HG02885 (cell line): ENCODE measurements around the gene SEPTIN1.

Source experiments
- ATAC-seq: cut with Tn5 transposase; IDR thresholded peaks from one replicate; pipeline ENCODE4 v1.9.1; 2021; ENCODE audit warnings: mild to moderate bottlenecking; ENCODE audit not compliant: unreplicated experiment, poor library complexity

The SEPTIN1 gene

DNA sequence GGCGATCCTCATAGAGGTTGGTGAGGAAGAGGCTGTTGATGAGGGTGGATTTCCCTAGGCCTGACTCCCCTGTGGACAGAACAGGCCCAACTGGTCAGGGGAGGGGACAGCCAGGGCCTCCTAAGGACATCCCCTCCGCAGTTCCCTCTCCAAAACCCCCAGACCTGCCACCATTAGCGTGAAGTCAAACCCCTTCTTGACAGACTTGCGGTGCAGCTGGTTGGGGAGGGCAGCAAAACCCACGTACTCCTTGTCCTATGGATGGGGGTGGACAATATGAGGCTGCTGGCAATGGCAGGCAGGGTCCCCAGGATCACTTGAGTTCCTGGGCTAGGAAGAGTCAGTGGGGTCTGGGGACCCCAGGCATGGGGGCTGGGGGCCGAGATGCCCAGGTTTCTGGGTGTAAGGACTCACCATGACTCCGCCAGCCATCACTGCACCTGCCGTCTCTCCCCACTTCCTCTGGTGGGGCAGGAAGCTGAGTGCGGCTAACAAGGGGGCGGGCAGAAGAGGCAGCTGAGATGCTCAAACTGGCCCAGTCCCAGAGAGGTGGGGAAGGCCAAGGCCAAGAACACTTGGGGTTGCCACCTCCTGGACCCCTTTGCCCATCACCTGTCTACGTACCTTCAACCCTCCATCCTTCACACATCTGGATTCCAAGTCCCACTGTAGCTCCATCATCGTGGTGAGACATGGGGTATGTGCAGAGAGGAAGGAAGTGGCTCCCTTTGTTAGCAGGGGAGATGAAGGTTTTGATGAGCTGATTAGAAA lies at the start of gene SEPTIN1:
TSS of gene SEPTIN1 (minus strand) at position 451 of the 771 bp plus-strand sequence. CDS start at position 432, 19 bp downstream.
- ATAC-seq: peak; percentile 29

GRCh38 chr16:30430428-30430970 lies 48.1 kb upstream of the SEPTIN1 start:
- peak; percentile 7 for ATAC-seq

- peak; percentile 97 for ATAC-seq
These were observed 47.5 kb upstream of the SEPTIN1 start, which contains the start of gene DCTPP1 for GRCh38 chr16:30429678-30430427. Gene DCTPP1 (minus strand): TSS chr16:30430030. CDS start chr16:30429980, 50 bp downstream.

GRCh38 chr16:30429418-30429677 lies 47.0 kb upstream of the SEPTIN1 start:
- ATAC-seq: peak; percentile 5

DNA sequence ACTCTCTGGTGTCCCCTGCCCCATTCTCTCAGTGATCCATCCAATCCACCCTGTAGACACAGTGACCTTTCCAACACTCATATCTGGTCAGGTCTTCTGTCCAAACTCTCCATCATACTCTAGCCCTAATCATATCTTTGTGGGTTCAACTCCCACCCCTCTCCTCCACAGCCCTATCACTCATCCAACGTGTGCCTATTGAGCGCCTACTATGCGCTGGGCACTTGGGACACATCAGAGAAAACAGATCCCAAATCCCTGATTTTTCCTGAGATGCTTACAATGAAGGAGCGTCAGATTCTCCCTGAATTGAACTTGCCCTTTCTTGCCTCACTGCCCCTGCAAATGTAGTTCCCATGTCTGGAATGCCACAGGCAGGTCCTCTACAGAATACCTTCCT lies 45.7 kb upstream of the SEPTIN1 start:
- ATAC-seq: no peak

- ATAC-seq: no peak
These were observed 38.6 kb upstream of the SEPTIN1 start for GRCh38 chr16:30421010-30421409.

DNA sequence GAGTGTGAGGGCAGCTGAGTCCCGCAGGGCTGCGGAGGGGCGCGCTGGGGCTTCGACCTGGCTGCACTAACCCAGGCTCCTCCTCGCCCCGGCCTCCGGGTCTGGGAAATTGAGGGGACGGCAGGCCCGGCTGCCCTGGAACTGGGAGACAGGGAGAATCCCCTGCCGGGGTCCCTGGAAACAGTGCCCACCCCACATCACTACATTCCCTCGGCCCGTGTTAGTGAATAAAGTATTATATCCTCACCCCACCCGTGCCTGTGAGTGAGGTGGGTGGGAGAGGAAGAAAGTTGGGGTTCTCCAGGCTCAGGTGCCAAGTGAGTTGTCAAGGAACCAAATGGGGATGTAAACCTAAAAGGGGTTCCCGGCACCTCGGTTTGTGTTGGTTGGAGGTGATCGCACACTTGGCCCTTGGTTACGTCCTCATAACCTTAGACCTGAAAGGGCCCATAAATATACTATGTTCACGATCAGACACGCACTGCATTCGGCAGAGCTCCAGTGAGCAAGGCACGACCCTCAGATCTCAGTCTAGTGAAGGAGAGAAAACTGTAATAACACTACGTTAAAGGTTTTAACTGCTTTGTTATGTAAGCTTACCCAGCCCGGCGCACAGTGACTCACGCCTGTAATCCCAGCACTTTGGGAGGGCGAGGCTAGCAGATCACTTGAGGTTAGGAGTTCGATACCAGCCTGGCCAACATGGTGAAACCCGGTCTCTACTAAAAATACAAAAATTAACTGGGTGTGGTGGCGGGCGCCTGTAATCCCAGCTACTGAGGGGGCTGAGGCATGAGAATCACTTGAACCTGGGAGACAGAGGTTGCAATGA lies 36.2 kb upstream of the SEPTIN1 start:
- no peak for ATAC-seq

DNA sequence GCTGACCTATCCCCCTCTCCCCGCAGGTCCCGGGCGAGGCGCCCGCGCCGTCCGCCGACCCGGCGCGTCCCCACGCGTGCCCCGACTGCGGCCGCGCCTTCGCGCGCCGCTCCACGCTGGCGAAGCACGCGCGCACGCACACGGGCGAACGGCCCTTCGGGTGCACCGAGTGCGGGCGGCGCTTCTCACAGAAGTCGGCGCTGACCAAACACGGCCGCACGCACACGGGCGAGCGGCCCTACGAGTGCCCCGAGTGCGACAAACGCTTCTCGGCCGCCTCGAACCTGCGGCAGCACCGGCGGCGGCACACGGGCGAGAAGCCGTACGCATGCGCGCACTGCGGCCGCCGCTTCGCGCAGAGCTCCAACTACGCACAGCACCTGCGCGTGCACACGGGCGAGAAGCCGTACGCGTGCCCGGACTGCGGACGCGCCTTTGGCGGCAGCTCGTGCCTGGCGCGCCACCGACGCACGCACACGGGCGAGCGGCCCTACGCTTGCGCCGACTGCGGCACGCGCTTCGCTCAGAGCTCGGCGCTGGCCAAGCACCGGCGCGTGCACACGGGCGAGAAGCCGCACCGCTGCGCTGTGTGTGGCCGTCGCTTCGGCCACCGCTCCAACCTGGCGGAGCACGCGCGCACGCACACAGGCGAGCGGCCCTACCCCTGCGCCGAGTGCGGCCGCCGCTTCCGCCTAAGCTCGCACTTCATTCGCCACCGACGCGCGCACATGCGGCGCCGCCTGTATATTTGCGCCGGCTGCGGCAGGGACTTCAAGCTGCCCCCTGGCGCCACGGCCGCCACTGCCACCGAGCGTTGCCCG lies 35.4 kb upstream of the SEPTIN1 start:
- ATAC-seq: peak; percentile 81

DNA sequence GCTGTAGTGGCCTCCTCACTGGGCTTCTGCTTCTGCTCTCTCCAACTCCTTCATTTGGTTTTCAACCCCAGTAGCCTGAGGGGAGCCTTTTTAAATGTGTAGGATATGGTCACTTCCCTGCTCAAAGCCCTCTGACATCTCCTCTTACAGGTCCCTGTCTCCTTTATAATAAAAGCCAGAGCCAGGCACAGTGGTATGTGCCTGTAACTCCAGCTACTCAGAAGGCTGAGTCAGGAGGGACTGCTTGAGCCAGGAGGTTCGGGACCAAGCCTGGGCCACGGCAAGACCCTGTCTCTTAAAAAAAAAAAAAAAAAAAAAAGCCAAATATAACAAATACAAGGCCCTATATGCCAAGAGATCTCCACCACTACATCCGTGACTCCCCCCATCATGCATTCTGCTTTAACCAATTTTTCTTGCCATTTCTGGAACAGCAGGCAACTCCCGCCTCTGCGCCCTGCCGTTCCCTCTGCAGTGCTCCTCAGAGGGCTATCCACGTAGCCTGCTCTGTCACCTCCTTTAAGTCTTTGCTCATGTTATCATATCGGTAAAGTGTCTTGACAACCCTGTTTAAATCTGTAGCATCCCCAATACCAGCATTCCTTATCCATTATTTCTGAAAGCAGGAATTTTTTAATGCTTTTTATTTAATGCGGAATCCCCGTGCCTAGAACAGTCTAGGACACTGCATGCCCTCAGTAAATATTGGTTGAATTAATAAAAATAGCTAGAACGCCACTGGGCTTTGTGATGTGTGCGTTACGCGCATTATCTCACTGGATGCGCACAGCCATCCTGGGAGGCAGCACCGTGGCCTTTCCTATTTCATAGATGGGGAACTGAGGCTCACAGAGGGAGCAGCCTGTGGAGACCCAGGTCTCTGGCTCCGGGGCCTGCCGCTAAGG lies 34.5 kb upstream of the SEPTIN1 start:
- ATAC-seq: no peak

DNA sequence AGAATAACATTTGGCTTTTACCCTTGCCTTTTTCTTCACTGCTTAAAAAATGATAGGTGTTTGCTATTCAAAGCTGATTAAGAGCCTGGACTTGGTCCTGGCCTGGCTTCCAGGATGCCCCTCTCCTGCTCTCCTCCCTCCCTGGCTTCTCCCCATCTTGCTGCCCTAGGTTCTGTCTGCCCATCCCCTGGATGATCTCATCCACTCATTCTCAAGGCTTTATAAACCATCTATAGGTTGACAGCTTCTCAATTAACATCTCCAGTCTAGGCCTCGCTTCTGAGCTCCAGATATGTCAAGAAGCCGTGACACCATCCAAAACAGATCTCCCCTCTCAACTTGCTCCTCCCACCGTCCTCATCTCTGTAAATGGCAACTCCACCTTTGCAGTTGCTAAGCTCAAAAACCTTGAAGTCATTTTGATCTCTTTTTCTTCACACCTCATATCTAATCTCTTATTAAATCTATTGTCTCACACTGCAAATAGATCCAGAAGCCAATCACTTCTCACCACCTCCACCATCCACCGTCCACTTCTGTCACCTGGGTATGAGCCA lies 33.8 kb upstream of the SEPTIN1 start:
- no peak for ATAC-seq

DNA sequence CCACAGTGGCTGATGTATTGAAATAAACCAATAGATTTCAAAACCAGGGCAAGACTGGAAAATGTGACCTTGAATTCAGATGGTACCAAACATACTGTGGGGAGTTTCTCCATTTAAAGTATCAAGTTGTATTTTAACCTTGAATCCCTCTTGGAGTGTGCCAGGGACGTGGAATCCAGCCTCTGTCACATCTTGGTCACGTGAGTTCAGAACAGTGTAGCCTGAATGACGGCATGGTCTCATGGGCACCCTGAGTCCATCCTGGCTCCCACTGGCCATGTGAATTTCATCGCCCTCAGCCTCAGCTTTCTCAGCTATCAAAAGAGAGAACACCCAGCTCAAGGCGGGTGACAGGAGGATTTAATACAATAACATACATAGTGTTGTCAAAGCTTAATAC lies 31.8 kb upstream of the SEPTIN1 start:
- ATAC-seq: no peak

DNA sequence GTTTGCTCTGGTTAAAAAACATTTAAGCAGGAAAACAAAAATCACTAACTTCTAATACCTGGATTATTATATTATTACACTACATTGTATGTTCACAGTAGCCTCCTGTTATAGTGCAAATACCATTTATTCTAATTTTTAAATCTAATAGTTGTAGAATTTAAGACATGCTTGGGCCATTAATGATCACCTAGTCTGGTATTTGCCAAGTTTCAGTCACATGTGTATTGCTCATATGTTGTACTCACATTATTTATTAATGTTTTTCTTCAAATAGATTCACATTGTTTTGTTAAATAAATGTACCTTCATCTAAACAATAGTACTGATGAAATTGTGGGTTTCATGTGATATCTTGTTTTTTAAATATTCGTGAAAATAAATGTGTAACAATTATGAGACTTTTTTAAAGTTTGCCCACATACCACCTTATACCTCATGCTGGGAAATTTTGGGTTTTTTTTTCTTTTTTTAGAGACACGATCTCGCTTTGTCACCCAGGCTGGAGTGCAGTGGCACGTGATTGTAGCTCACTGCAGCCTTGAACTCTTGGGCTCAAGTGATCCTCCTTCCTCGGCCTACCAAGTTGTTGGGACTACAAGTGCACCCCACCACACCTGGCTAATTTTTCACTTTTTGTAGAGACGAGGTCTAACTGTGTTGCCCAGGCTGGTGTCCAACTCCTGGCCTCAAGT lies 30.9 kb upstream of the SEPTIN1 start:
- ATAC-seq: no peak

- ATAC-seq: peak; percentile 48
These were observed 27.0 kb upstream of the SEPTIN1 start for GRCh38 chr16:30409125-30410060.

DNA sequence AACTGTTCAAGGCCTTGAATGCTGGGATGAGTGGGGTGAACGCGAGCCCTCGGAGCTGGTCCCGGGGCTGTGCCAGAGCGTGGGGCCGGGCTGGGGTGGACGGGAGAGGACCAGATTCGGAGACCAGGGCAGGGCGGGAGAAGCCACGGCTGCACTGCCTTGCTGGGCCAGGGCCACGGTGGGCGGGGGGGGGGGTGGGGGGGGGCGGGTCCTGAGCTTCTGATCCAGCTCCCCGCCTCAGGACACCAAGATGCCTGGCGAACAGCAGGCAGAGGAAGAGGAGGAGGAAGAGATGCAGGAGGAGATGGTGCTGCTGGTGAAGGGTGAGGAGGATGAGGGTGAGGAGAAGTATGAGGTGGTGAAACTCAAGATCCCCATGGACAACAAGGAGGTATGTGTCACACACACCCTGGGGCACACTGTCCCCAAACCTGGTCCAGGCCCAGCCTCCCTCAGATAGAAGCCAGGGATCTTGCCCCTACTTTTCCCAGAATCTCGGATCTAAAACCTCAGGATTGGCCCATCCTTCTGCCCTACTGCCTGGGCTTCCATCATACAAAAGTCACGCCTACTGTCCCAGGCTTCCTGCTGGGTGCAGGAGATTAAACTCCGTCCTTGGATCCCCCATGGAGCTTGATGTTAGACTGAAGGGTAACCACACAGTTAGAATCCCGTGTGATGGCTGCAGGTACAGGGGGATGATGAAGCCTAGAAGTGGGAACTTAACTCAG lies 25.6 kb upstream of the SEPTIN1 start:
- no peak for ATAC-seq

DNA sequence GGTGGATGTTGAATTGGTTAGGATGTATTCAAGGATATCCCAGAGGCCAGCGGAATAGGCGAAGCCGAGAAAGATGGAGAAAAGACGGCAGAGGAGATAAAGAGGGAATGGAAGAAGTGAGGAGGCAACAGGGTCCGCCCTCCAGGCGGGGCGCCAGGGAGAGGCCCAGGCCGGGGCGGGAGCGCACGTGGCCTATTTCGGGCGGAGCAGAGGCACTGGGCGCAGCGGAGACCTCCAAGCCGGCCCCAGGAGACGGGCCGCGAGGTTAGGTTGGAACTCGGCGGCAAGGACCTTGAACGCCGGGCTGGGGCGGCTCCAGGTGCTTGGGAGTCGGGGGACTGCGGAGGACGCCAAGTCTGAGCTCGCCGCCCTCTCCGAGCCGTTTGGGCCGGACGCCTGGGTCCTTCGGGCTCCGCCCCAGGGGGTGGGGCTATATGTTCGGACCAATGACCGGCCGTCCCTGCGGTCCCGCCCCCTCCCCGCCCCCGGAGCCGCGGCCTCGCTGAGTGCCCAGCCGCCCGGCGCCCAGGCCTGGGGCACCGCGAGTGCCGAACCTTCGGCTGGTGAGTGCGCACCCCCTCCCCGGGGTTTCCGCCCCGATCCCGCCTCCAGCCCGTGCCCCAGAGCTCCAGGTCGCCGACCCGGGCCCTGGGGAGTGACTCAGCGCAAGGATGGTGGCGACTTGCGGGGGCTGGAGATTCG lies 24.9 kb upstream of the SEPTIN1 start, which contains the start of gene ZNF771:
TSS of gene ZNF771 (plus strand) at position 505 of the 702 bp plus-strand sequence. CDS start 448 bp downstream, outside the sequence.
- peak; percentile 88 for ATAC-seq

- ATAC-seq: peak; percentile 4
These were observed 24.4 kb upstream of the SEPTIN1 start for GRCh38 chr16:30406795-30407101.
